ENCODE data around the gene PAXIP1.
"Not testable (repeated sequence)": the region's sequence is repeated elsewhere in the genome, so short reads cannot be mapped to it uniquely, and the experiment has no call there.

PAXIP1 gene

GRCh38 chr7:154934353-154934952 lies 68.5 kb downstream of the PAXIP1 start:
- DNase-seq, result not testable (repeated sequence)

DNA sequence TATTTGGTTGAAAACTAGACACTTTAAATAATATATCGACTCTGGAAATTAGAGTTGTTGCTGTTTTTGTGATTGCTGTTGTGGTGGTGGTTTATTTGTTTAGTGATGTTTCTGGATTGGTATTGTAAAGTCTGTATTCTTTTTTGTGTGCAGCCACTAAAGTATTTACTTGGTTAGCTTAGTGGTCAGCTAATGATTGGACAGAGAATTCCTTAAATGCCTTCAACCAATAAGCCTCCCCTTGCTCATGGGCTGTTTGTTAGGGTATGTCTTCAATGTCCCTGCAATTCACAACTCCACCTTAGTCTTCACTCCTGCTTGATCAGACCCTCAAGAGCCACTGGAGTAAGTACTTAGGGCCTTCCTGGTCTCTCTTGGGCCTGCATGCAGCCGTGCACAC lies 71.0 kb downstream of the PAXIP1 start:
- no peak for DNase-seq

GRCh38 chr7:154929006-154929726 lies 73.8 kb downstream of the PAXIP1 start:
- no peak for DNase-seq

GRCh38 chr7:154928136-154929005 lies 74.6 kb downstream of the PAXIP1 start:
- DNase-seq, result peak; percentile 98

DNA sequence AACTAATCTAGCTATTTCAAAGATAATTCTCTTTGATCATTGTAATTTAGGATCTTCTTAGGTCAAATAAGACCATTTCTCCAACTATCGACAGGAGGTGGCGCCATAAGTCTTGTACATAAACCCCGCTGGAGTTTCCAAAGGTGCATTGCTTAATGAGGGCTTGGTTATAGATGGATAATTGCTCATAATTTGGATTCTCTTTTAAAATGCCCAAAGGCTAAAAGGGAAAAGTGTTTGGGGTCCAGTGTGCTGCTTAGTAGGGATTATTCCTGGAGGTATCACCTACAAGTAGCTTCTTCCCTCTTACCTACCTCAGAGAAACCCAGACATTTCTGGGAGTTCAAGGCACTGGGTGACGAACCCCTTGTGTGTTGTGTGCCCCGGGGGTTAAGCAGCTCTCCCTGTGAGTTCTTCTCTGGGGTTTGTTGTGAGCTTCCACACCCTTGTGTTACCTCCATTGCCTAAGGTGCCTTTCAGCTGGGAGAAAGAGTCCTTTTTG lies 75.2 kb downstream of the PAXIP1 start:
- peak; percentile 84 for DNase-seq

- DNase-seq, result not testable (repeated sequence)
These were observed 80.5 kb downstream of the PAXIP1 start for GRCh38 chr7:154922472-154922871.

GRCh38 chr7:154919344-154920225 lies 83.3 kb downstream of the PAXIP1 start:
- DNase-seq, result no peak

GRCh38 chr7:154918741-154919140 lies 84.2 kb downstream of the PAXIP1 start:
- DNase-seq, result no peak

GRCh38 chr7:154918266-154918665 lies 84.7 kb downstream of the PAXIP1 start:
- DNase-seq, result no peak

DNA sequence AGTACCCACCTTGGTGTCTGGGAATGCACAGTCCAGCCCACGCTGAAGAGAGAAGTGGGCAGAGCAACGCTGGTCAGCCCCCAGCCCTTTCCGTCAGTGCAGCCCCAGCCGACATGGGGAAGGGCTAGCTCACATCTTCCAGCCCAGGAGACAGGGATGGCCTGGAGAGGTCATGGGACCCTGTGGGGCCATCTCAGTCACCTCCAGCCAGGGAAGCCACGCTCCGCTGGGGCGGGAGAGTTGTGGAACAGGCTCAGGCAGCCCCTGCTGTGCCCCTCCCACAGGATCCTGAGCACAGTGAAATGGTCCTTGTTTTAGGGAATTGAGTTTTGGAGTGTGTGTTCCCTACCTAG lies 85.1 kb downstream of the PAXIP1 start:
- DNase-seq, result no peak

DNA sequence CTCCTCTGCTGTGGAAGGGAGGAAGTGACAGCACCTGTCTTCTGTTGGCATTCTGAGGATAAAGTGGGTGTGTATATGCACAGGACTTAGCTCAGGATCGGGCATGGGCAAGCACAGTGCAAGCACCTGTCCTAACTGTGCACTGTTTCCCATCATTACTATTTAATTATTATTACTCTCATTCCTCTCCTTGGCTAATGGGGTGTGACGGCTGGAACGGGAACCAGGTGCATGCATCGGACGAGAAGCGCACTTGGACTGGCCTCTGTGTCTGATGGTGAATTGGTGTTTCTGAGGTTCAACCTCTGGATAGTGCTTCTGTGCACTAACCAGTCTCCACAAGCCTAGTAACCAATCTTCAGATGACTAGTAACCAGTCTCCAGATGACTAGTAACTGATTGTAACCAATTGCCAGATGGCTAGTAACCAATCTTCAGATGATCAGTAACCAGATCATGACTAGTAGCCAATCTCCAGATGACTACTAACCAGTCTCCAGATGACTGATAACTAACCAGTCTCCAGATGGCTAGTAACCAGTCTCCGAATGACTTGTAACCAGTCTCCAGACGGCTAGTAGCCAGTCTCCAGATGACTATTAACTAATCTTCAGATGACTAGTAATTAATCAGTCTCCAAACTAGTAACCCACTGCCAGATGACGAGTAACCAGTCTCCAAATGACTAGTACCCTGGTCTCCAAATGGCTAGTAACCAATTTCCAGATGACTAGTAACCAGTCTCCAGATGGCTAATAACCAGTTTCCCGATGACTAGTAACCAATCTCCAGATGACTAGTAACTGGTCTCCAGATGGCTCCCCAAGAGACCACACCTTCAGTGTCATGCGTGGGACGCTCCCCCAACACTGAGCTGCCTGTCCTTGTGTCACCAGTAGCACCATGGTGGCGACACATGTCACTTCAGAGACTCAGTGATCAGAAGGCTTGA lies 85.8 kb downstream of the PAXIP1 start:
- DNase-seq, result no peak

- DNase-seq, result no peak
These were observed 86.5 kb downstream of the PAXIP1 start for GRCh38 chr7:154916381-154916780.

GRCh38 chr7:154915600-154915999 lies 87.3 kb downstream of the PAXIP1 start:
- DNase-seq, result no peak

GRCh38 chr7:154914996-154915380 lies 87.9 kb downstream of the PAXIP1 start:
- DNase-seq, result no peak

DNA sequence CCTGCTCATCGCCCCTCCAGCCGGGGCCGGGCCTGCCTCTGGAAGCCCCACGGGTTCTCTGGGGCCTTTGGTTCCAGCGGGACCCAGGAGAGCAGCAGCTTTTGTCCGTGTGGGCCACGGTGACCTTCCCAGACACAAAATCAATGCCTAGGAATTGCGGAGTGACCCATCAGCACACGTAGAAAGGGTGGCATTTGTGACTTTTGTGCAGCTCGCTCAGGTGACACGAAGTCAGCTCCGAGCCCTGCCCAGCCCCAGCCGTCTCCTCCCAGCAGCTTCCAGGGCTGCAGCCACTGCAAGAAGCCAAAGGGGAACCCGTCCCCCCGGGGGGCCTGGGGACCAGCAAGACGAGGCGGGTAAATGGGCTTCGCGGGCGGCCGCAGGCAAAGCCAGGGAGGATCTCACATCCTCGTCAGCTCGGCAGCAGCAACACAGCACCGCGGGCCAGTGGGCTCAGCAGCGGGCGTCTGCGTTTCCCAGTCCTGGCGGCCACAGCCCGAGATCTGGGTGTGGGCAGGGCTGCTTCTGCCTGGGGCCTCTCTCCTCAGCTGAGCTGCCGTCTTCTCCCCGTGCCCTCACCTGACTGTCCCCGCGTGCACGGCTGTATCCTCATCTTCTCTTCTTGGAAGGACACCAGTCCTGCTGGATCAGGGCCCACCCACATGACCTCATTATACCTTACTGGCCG lies 88.5 kb downstream of the PAXIP1 start:
- DNase-seq, result no peak

DNA sequence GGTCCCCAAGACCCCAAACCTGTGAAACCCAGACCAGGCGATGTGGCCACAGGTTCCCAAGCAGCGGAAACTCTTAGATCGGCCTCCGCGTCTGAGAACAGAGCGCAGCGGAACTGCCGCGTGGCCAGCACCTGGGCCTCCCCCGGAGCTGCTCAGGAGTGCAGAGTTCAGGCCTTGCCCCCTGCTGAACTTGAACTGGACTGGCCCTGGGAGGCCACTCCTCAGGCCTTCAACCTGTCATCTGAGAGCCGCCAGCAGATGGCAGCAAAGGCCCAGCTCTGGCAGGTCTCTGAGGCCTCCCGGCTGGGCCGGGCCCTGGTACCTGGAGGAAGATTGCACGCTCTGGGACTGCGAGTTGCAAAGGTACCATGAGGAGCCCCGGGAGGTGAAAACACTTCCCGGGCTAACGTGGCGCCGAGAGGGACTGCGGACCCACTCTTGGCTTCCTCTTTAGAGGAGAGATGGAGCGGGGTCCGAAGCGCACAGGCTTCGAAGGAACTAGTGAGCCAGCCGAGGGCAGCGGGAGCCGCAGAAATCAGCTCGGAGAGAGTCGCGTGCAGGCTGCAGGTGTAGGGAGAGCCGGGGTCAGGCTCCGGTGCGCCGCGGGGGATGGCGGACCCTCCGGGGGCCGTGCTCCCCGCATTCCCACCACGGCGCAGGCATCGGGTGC lies 89.2 kb downstream of the PAXIP1 start:
- DNase-seq, result peak; percentile 86

DNA sequence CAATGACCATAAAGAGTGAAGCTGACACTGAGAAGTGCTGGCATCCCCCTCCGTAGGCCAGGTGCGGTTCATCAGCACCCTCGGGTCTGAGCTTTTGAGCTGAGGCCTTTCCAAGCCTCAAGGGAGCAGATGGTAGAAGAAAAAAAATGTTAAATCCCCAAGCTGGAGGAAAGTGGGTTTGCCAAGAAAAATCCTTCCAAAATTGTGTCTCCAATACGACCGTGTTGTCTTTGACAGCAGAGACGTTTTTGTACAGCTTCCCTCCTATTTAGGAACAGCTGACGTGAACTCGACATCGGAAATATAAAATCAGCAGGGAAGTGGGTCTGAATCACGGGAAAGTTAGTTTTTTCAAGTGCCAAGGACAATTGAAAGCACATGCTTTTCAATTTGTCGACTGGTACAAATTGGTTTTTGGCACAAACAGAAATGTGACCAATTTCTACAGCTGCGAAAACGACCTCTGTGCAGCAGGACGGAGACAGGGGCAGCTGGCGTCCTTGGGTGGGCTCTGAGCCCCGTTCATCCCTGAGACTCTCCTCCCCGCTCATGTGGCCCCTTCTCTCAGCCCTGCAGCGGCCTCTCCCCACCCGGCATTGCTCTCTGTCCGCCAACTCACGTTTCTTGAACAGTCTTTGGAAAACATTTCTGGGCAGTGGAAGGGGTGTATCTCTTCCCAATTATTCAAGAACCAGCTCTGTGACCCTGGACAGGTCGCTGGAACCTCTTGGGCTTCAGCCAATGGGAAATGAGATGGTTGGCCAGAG lies 89.9 kb downstream of the PAXIP1 start:
- DNase-seq, result no peak

DNA sequence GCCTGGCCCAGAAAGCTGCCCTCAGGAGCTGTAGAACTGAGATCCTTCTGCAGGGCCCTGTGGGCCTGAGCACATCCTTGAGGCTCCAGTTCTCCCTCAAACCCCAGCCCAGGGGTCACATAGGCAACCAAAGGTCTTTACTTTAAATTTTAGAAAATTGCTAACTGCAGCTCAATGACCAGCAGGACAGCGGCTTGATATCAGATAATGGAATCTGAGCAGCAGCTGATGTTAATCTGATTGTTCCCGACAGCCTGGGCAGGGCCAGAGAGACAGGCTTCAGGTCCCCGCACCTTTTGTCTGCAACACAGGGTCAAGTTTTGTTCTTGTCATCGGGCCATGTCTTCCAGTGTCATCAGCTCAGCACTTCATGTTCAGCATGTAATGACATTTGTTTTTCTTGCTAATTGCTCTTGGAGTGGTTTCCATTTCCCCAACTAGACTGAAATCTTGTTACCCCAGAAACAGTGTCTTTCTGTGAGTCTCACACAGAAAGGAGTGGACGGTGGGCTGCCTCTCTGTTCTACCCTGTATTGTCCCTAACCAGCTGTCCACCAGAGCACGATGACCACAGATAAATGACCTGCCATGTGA lies 91.0 kb downstream of the PAXIP1 start:
- no peak for DNase-seq

GRCh38 chr7:154911411-154911810 lies 91.5 kb downstream of the PAXIP1 start:
- no peak for DNase-seq

Measured in CD4-positive, alpha-beta T cell treated with Interleukin-17A for 1 hour (primary cell).